Panc1 (cell line): Measurements from ENCODE around the gene CPPED1. TPM values are rescaled to one million over a fixed set of nuclear protein-coding genes. Genes with fewer than 3 reads are reported as not detected.

Experiments used
- ATAC-seq: fragments of 200-7000 bp; cut with Tn5 transposase; 2 replicates; pipeline ENCODE4 v1.9.1; 2020; ENCODE audit warnings: mild to moderate bottlenecking, moderate library complexity
- BruUV-seq: library from RNA; stranded (reverse); fragments of 400-500 nt; replicated peaks from 2 replicates; lab custom pipeline; 2021; lab: Mats Ljungman, UMichigan
- CTCF ChIA-PET: fragments of 300-600 bp; sonication (Branson Sonifier 250); formaldehyde crosslinking; loops from one replicate; lab custom pipeline; 2022; ENCODE audit warnings: antibody characterized with exemption; lab: Charles Lee
- POLR2A ChIA-PET: fragments of 300-600 bp; sonication (Branson Sonifier 250); formaldehyde crosslinking; loops from one replicate; lab custom pipeline; 2022; ENCODE audit warnings: antibody characterized with exemption; lab: Charles Lee
- DNase-seq: peaks from one replicate; pipeline ENCODE4 v3.0.0-alpha.2; 2010; ENCODE audit warnings: low read depth, low spot score
- H3K27ac ChIP-seq: 2 replicates; pipeline ENCODE4 v1.5.1; 2011; ENCODE audit warnings: mild to moderate bottlenecking, low read length, inconsistent platforms
- H3K27me3 ChIP-seq: fragments of 200-500 bp; sonication (Bioruptor generic); 2 replicates; pipeline ENCODE4 v1.6.0; 2014; ENCODE audit warnings: low read length, inconsistent platforms; ENCODE audit not compliant: control insufficient read depth, insufficient read depth
- H3K36me3 ChIP-seq: fragments of 200-500 bp; sonication (Bioruptor generic); 2 replicates; pipeline ENCODE4 v1.5.1; 2014; ENCODE audit warnings: inconsistent platforms, mild to moderate bottlenecking, low read length, moderate library complexity; ENCODE audit not compliant: control insufficient read depth, insufficient read depth
- H3K4me1 ChIP-seq: 2 replicates; pipeline ENCODE4 v1.5.1; 2011; ENCODE audit warnings: inconsistent platforms, mild to moderate bottlenecking, low read length, moderate library complexity; ENCODE audit not compliant: control insufficient read depth, insufficient read depth
- H3K4me3 ChIP-seq, 2 experiments: 2 replicates each; pipeline ENCODE4 v1.5.1; 2011 to 2012; ENCODE audit warnings: low read depth in 2 of 2, low read length in 2 of 2, mild to moderate bottlenecking in 2 of 2, inconsistent platforms in 1 of 2, moderate library complexity in 1 of 2
- H3K9me3 ChIP-seq: fragments of 200-500 bp; sonication (Bioruptor generic); 2 replicates; pipeline ENCODE4 v1.5.1; 2014; ENCODE audit warnings: low read depth, mild to moderate bottlenecking, inconsistent platforms, low read length, moderate library complexity; ENCODE audit not compliant: control insufficient read depth, insufficient read depth
- POLR2AphosphoS5 ChIP-seq: IDR thresholded peaks from 2 replicates; pipeline ENCODE4 v1.6.1; 2012; ENCODE audit warnings: mild to moderate bottlenecking, low read depth, low read length, moderate library complexity
- REST ChIP-seq, 2 experiments: IDR thresholded peaks; 2 replicates each; pipeline ENCODE4 v1.6.1; 2011 to 2012; ENCODE audit warnings: low read depth in 2 of 2, control low read depth in 1 of 2, low read length in 1 of 2, mild to moderate bottlenecking in 1 of 2, moderate library complexity in 1 of 2; ENCODE audit not compliant: insufficient read depth in 1 of 2
- SIN3A ChIP-seq: IDR thresholded peaks from 2 replicates; pipeline ENCODE4 v1.6.1; 2012; ENCODE audit warnings: low read depth, mild to moderate bottlenecking, low read length, moderate library complexity, borderline replicate concordance; ENCODE audit not compliant: insufficient read depth
- TCF7L2 ChIP-seq: IDR thresholded peaks from 2 replicates; pipeline ENCODE4 v1.6.1; 2011; ENCODE audit warnings: mild to moderate bottlenecking, low read depth, low read length, inconsistent platforms
- in situ Hi-C: cut with HindIII; loops from 2 replicates; pipeline ENCODE4 v1.10.0; 2016; ENCODE audit warnings: low sequenced_read_pairs, low pct_unique_long_range_greater_than_20kb
- intact Hi-C: fragments of 100-400 bp; cut with micrococcal nuclease; formaldehyde crosslinking; loops from one replicate; pipeline ENCODE4 v1.10.0; 2022; ENCODE audit not compliant: unreplicated experiment
- total RNA-seq: library from RNA; stranded (reverse); gene quantifications from one replicate; pipeline ENCODE4 v1.2.1, GENCODE V29; 2021; ENCODE audit not compliant: unreplicated experiment
- TF ChIP-seq, protein P1 (sequence below): fragments of 450-650 bp; IDR thresholded peaks from 2 replicates; pipeline ENCODE4 v1.5.1; 2017; ENCODE audit warnings: mild to moderate bottlenecking

CPPED1 gene
- total RNA-seq, 1 experiment from 2014 or later: 12.5 TPM

- Histone ChIP-seq H3K4me1 (no peaks in the 10 kb centered on the region), H3K4me3 (no peak overlapping the region), H3K27me3 (no peaks in the 10 kb centered on the region), H3K9me3 (no peaks in the 10 kb centered on the region), H3K36me3 (no peaks in the 10 kb centered on the region), H3K27ac (no peak overlapping the region)
- BruUV-seq: no TSS peak
- ATAC-seq (no peak), DNase-seq (no peak)
- CTCF ChIA-PET: no interaction called here
- in situ Hi-C loops (no loop called here), intact Hi-C loops (no loop called here)
- TF ChIP-seq SIN3A (no peak), REST (IDR thresholded peaks at IDR 0.05; ENCODE audit: insufficient read depth in 1 of 2, low read depth in 2 of 2, low read length in 1 of 2) (no peak), TCF7L2 (no peak), POLR2AphosphoS5 (no peak)
- TF ChIP-seq, protein P1, sequence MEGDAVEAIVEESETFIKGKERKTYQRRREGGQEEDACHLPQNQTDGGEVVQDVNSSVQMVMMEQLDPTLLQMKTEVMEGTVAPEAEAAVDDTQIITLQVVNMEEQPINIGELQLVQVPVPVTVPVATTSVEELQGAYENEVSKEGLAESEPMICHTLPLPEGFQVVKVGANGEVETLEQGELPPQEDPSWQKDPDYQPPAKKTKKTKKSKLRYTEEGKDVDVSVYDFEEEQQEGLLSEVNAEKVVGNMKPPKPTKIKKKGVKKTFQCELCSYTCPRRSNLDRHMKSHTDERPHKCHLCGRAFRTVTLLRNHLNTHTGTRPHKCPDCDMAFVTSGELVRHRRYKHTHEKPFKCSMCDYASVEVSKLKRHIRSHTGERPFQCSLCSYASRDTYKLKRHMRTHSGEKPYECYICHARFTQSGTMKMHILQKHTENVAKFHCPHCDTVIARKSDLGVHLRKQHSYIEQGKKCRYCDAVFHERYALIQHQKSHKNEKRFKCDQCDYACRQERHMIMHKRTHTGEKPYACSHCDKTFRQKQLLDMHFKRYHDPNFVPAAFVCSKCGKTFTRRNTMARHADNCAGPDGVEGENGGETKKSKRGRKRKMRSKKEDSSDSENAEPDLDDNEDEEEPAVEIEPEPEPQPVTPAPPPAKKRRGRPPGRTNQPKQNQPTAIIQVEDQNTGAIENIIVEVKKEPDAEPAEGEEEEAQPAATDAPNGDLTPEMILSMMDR: no peak
- POLR2A ChIA-PET: no interaction called here
Observed at GRCh38 chr16:12735805-12736204, 67.9 kb downstream of the CPPED1 start.

- H3K27ac ChIP-seq: no peak overlapping the region
- intact Hi-C loops (no loop called here), in situ Hi-C loops (no loop called here)
- no TSS peak for BruUV-seq
- H3K4me1 ChIP-seq: no peaks in the 10 kb centered on the region
- ChIA-PET POLR2A (no interaction called here), CTCF (interaction anchor here (0.7 kb wide), 1 partner anchor 461 kb away, joined by 5 read pairs; no protein-coding TSS in a partner anchor)
- H3K4me3 ChIP-seq: no peak overlapping the region
- H3K36me3 ChIP-seq: no peaks in the 10 kb centered on the region
- H3K9me3 ChIP-seq: no peaks in the 10 kb centered on the region
- ATAC-seq (no peak), DNase-seq (no peak)
- H3K27me3 ChIP-seq: no peaks in the 10 kb centered on the region
- TF ChIP-seq POLR2AphosphoS5 (no peak), SIN3A (no peak)
- TF ChIP-seq, protein P1: no peak
Observed at GRCh38 chr16:12732600-12732999, 71.1 kb downstream of the CPPED1 start.
